ENCODE data around the gene ELANE. TPM values are rescaled to one million over a fixed set of nuclear protein-coding genes. Genes with fewer than 3 reads are reported as not detected.

The ELANE gene
- total and polyA plus RNA-seq, 2 experiments from 2014 or later = not detected

DNA sequence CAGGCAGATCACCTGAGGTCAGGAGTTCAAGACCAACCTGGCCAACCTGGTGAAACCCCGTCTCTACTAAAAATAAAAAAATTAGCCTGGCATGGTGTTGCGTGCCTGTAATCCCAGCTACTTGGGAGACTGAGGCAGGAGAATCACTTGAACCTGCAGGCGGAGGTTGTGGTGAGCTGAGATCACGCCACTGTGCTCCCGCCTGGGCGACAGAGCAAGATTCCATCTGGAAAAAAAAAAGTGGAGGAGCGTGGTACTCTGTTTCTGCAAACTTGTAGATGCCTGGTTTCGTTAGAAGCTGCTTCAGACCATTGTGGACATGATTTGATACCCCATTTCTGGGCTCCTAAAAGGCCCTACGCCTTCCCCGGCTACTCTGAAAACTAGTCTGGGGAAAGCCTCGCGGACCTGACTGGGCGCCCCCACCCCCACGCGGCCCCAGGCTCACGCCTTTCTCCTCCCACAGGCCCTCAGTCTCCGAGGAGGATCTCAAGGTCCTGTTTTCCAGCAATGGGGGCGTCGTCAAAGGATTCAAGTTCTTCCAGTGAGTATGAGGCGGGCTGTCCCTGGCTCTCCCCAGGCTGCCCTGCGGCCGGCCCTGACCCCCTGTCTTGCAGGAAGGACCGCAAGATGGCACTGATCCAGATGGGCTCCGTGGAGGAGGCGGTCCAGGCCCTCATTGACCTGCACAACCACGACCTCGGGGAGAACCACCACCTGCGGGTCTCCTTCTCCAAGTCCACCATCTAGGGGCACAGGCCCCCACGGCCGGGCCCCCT is 41.8 kb upstream of the ELANE start:
- H3K27me3 ChIP-seq = no peaks in the 10 kb centered on the region
- no peak for DNase-seq (ENCODE audit: low read depth in 1 of 2, low spot score in 1 of 2)
- H3K9me3 ChIP-seq (ENCODE audit: low read depth) = no peaks in the 10 kb centered on the region
- H3K4me3 ChIP-seq = no peak overlapping the region
- H3K4me1 ChIP-seq (ENCODE audit: low read depth) = no peaks in the 10 kb centered on the region
- peak overlapping the region; percentile 30 for H3K27ac ChIP-seq
- TF ChIP-seq, protein P1, sequence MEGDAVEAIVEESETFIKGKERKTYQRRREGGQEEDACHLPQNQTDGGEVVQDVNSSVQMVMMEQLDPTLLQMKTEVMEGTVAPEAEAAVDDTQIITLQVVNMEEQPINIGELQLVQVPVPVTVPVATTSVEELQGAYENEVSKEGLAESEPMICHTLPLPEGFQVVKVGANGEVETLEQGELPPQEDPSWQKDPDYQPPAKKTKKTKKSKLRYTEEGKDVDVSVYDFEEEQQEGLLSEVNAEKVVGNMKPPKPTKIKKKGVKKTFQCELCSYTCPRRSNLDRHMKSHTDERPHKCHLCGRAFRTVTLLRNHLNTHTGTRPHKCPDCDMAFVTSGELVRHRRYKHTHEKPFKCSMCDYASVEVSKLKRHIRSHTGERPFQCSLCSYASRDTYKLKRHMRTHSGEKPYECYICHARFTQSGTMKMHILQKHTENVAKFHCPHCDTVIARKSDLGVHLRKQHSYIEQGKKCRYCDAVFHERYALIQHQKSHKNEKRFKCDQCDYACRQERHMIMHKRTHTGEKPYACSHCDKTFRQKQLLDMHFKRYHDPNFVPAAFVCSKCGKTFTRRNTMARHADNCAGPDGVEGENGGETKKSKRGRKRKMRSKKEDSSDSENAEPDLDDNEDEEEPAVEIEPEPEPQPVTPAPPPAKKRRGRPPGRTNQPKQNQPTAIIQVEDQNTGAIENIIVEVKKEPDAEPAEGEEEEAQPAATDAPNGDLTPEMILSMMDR (IDR thresholded peaks at IDR 0.05; ENCODE audit: low read depth, low read length) = no peak
- H3K36me3 ChIP-seq = peaks cover 75% of the 10 kb centered on the region

DNA sequence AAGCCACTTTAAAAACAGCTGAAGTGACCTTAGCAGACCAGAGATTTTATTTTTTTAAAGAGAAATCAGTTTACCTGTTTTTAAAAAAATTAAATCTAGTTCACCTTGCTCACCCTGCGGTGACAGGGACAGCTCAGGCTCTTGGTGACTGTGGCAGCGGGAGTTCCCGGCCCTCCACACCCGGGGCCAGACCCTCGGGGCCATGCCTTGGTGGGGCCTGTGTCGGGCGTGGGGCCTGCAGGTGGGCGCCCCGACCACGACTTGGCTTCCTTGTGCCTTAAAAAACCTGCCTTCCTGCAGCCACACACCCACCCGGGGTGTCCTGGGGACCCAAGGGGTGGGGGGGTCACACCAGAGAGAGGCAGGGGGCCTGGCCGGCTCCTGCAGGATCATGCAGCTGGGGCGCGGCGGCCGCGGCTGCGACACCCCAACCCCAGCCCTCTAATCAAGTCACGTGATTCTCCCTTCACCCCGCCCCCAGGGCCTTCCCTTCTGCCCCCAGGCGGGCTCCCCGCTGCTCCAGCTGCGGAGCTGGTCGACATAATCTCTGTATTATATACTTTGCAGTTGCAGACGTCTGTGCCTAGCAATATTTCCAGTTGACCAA is 41.1 kb upstream of the ELANE start:
- H3K27ac ChIP-seq = peak overlapping the region; percentile 30
- TF ChIP-seq, protein P1 (IDR thresholded peaks at IDR 0.05; ENCODE audit: low read depth, low read length) = no peak
- no peaks in the 10 kb centered on the region for H3K4me1 ChIP-seq (ENCODE audit: low read depth)
- no peak for DNase-seq (ENCODE audit: low read depth in 1 of 2, low spot score in 1 of 2)
- peaks cover 68% of the 10 kb centered on the region for H3K36me3 ChIP-seq
- no peak overlapping the region for H3K4me3 ChIP-seq
- H3K9me3 ChIP-seq (ENCODE audit: low read depth) = no peaks in the 10 kb centered on the region
- no peaks in the 10 kb centered on the region for H3K27me3 ChIP-seq

- Histone ChIP-seq H3K27me3 (no peaks in the 10 kb centered on the region), H3K4me1 (ENCODE audit: low read depth) (no peaks in the 10 kb centered on the region), H3K4me3 (no peak overlapping the region), H3K9me3 (ENCODE audit: low read depth) (no peaks in the 10 kb centered on the region), H3K27ac (no peak overlapping the region), H3K36me3 (peaks cover 62% of the 10 kb centered on the region)
- TF ChIP-seq, protein P1 (IDR thresholded peaks at IDR 0.05; ENCODE audit: low read depth, low read length) = no peak
- DNase-seq (ENCODE audit: low read depth in 1 of 2, low spot score in 1 of 2) = no peak
Observed at GRCh38 chr19:811506-812048, 40.5 kb upstream of the ELANE start.

- TF ChIP-seq, protein P1 (IDR thresholded peaks at IDR 0.05; ENCODE audit: low read depth, low read length) = no peak
- Histone ChIP-seq H3K9me3 (ENCODE audit: low read depth) (no peaks in the 10 kb centered on the region), H3K27me3 (no peaks in the 10 kb centered on the region), H3K36me3 (peaks cover 56% of the 10 kb centered on the region), H3K4me3 (no peak overlapping the region), H3K4me1 (ENCODE audit: low read depth) (no peaks in the 10 kb centered on the region), H3K27ac (no peak overlapping the region)
- DNase-seq (ENCODE audit: low read depth in 1 of 2, low spot score in 1 of 2) = no peak
Observed at GRCh38 chr19:812049-812746, 39.9 kb upstream of the ELANE start.

DNA sequence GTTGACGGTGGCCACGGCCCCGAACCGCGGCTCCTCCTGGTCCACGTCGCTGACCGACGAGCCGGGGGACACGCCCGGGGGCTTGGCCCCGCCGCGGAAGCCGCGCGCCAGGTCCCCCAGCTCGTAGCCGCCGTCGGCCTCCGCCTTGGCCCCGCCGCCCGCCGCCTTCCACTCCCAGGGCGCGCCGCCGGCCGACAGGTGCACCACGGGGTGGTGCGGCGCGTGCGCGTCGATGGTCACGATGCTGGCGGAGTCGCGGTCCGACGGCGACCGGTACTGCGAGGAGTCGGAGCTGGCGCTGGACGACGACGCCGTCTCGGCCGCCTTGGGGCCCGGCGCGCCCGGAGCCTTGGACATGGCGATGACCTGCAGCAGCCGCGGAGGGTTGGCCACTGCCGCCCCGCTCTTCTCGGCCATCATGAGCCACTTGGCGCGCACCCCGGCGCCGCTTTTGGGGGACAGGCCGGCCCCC is 39.3 kb upstream of the ELANE start:
- no peak for DNase-seq (ENCODE audit: low read depth in 1 of 2, low spot score in 1 of 2)
- TF ChIP-seq, protein P1 (IDR thresholded peaks at IDR 0.05; ENCODE audit: low read depth, low read length) = no peak
- peaks cover 50% of the 10 kb centered on the region for H3K36me3 ChIP-seq
- no peaks in the 10 kb centered on the region for H3K27me3 ChIP-seq
- H3K9me3 ChIP-seq (ENCODE audit: low read depth) = no peaks in the 10 kb centered on the region
- no peak overlapping the region for H3K4me3 ChIP-seq
- no peaks in the 10 kb centered on the region for H3K4me1 ChIP-seq (ENCODE audit: low read depth)
- H3K27ac ChIP-seq = no peak overlapping the region

Data from cardiac muscle cell (in vitro differentiated cells and primary cell).